RWPE2 (cell line): ENCODE results near the gene SMCO4.

Experiments used
- ATAC-seq: fragments of 200-7000 bp; cut with Tn5 transposase; 3 replicates; pipeline ENCODE4 v1.9.1; 2021; ENCODE audit warnings: low read depth
- DNase-seq: peaks from one replicate; pipeline ENCODE4 v3.0.0-alpha.2; 2020; ENCODE audit warnings: low spot score
- H3K27ac ChIP-seq: fragments of 450-650 bp; 2 replicates; pipeline ENCODE4 v1.5.1; 2017; ENCODE audit warnings: mild to moderate bottlenecking; ENCODE audit not compliant: poor library complexity, severe bottlenecking
- H3K27me3 ChIP-seq: fragments of 250-450 bp; sonication (Bioruptor Pico); 2 replicates; pipeline ENCODE4 v1.5.1; 2021; ENCODE audit warnings: mild to moderate bottlenecking, moderate library complexity; ENCODE audit not compliant: insufficient read depth, poor library complexity, severe bottlenecking
- H3K36me3 ChIP-seq: fragments of 250-450 bp; sonication (Bioruptor Pico); 2 replicates; pipeline ENCODE4 v1.5.1; 2020; ENCODE audit warnings: low read depth, mild to moderate bottlenecking, moderate library complexity
- H3K4me1 ChIP-seq: fragments of 250-450 bp; sonication (Bioruptor Pico); 2 replicates; pipeline ENCODE4 v1.5.1; 2021; ENCODE audit warnings: mild to moderate bottlenecking, moderate library complexity; ENCODE audit not compliant: insufficient read depth, poor library complexity, severe bottlenecking
- H3K4me3 ChIP-seq: fragments of 250-450 bp; sonication (Bioruptor Pico); 2 replicates; pipeline ENCODE4 v1.5.1; 2021; ENCODE audit warnings: mild to moderate bottlenecking, moderate library complexity; ENCODE audit not compliant: severe bottlenecking
- H3K9me3 ChIP-seq: fragments of 250-450 bp; sonication (Bioruptor Pico); 2 replicates; pipeline ENCODE4 v1.5.1; 2021; ENCODE audit warnings: mild to moderate bottlenecking, moderate library complexity; ENCODE audit not compliant: severe bottlenecking
- TF ChIP-seq, protein P1 (sequence below): fragments of 450-650 bp; IDR thresholded peaks from one replicate; pipeline ENCODE4 v1.5.1; 2017; ENCODE audit warnings: mild to moderate bottlenecking, moderate library complexity; ENCODE audit not compliant: poor library complexity, severe bottlenecking

The SMCO4 gene

DNA sequence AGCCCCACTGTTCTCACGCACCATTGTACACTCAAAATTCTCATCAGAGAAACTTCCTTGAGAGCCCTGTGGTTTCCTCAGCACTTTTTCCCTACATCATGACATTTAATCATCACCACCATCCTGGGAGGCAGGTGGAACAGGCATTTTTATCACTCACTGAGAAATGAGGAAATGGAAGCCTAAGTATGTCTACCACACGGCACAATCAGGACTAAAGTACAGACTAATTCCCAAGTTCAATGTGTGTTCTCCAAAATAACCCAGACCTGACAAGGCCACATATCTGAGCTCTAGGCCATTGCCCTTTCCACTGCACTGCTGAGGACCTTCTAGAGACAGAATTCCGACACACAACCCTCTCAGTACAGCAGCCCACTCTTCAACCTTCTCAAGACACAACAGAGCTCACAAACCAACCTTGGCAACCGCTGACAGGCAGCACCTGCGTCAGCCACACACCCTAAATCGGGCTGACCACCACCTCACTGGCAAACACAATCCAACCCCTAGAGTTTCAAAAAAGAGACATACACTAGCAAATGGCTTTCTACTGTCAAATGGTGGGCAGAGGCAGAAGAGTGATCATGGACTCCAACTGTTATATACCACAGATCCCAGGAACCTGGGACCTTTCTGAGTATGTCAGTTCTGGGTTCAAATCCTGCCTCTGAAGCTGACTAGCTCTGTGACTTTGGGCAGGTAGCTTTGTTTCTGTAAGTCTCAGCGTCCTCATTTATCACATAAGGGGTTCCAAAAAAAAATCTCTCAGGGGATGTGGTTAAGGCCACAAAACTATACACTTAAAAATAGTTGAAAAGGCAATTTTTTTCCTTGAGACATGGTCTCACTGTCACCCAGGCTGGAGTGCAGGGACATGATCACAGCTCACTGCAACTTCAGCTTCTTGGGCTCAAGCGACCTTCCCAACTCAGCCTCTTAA, 16.3 kb downstream of the SMCO4 start:
- Histone ChIP-seq H3K27ac (no peak overlapping the region), H3K36me3 (no peaks in the 10 kb centered on the region), H3K4me3 (no peak overlapping the region), H3K4me1 (no peaks in the 10 kb centered on the region), H3K9me3 (no peaks in the 10 kb centered on the region), H3K27me3 (no peaks in the 10 kb centered on the region)
- no peak for ATAC-seq
- TF ChIP-seq, protein P1, sequence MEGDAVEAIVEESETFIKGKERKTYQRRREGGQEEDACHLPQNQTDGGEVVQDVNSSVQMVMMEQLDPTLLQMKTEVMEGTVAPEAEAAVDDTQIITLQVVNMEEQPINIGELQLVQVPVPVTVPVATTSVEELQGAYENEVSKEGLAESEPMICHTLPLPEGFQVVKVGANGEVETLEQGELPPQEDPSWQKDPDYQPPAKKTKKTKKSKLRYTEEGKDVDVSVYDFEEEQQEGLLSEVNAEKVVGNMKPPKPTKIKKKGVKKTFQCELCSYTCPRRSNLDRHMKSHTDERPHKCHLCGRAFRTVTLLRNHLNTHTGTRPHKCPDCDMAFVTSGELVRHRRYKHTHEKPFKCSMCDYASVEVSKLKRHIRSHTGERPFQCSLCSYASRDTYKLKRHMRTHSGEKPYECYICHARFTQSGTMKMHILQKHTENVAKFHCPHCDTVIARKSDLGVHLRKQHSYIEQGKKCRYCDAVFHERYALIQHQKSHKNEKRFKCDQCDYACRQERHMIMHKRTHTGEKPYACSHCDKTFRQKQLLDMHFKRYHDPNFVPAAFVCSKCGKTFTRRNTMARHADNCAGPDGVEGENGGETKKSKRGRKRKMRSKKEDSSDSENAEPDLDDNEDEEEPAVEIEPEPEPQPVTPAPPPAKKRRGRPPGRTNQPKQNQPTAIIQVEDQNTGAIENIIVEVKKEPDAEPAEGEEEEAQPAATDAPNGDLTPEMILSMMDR: no peak
- DNase-seq: no peak

DNA sequence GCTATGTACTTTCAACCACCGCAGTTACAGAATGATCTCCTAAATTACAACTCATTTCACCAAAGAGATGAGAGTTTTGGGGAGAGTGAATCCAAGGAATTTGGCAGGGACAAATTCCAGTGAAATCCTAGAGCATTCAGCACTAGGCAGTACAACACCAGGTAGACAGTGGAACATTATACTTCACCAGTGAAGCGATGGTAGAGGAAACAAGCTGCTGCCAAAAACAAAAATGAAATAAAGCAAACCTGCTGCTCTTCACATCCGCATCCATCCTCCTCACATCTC, 16.9 kb downstream of the SMCO4 start:
- Histone ChIP-seq H3K27me3 (no peaks in the 10 kb centered on the region), H3K4me3 (no peak overlapping the region), H3K9me3 (no peaks in the 10 kb centered on the region), H3K4me1 (no peaks in the 10 kb centered on the region), H3K27ac (no peak overlapping the region), H3K36me3 (no peaks in the 10 kb centered on the region)
- DNase-seq (no peak), ATAC-seq (no peak)
- TF ChIP-seq, protein P1: no peak

DNA sequence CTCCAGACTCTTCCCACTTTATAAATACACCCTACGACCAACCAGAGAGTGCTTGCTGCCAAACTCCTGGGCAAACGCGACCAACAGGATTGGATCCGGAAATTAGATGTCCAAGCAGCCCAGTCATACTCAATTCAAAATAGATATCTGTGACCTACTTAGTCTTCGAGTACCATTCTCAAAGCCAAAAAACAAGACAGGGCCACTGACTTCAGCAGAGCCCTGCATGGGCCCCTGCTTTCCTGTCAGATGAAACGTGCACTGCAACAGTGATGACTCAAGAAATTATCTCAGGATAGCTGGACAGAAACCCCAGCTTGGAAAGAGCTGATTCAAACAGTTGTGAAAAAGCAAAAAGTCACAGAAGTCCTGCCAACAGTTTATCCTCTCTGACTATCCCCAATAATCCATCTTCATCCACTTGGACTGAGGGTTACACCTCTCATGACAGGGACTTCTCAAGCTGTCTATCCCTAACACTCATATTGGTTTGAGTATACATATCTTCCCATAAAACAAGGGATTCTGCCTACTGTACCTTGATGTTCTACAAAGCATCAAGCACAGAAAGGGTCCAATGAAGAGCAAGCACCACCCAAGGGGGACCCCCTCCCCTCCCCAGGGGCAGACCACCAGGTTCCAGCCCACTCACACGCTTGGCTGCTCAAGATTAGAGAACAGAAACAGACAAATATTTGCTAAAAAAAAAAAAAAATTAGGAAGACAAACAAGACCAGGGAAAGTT, 17.4 kb downstream of the SMCO4 start:
- H3K27me3 ChIP-seq: no peaks in the 10 kb centered on the region
- no peaks in the 10 kb centered on the region for H3K4me1 ChIP-seq
- H3K27ac ChIP-seq: no peak overlapping the region
- no peak for DNase-seq
- H3K36me3 ChIP-seq: no peaks in the 10 kb centered on the region
- no peak overlapping the region for H3K4me3 ChIP-seq
- ATAC-seq: no peak
- no peaks in the 10 kb centered on the region for H3K9me3 ChIP-seq
- TF ChIP-seq, protein P1: no peak

DNA sequence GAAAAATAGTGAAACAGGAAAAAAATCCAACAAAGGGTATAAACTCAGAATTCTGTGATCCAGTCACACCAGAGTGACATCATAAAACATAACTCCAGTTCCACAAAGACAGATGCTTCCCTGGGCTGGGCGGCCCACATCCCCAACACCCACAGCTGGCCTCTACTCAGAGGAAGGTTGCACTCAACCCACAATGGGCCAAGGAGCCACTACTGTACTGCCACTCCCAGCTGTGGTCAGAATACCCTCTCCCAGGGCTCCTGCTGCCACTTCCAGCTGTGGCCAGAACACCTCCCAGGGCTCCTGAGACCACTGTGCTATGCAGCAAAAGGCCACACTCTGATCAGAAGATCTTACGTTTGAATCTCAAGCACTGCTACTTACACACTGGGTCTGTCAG, 18.3 kb downstream of the SMCO4 start:
- Histone ChIP-seq H3K27me3 (no peaks in the 10 kb centered on the region), H3K4me1 (no peaks in the 10 kb centered on the region), H3K9me3 (no peaks in the 10 kb centered on the region), H3K36me3 (no peaks in the 10 kb centered on the region), H3K4me3 (no peak overlapping the region), H3K27ac (no peak overlapping the region)
- TF ChIP-seq, protein P1: no peak
- ATAC-seq: no peak
- DNase-seq: no peak

DNA sequence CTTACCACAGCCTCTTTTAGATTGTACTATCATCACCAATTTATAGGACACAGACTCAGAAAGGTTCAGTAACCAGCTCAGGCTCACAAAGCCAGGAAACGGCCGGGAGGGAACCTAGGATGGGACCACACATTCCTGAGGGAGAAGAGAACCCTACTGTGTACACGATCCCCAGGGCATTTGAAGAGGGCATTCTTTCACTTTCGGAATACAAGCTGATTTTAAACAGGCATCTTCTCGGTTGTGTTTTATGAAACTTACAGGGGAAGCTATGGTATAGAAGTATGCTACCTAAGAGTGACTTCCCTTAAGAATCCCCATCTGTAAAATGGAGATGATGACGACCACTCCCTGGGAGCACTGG, 19.0 kb downstream of the SMCO4 start:
- no peak overlapping the region for H3K27ac ChIP-seq
- TF ChIP-seq, protein P1: no peak
- no peak for ATAC-seq
- H3K27me3 ChIP-seq: no peaks in the 10 kb centered on the region
- no peaks in the 10 kb centered on the region for H3K4me1 ChIP-seq
- H3K36me3 ChIP-seq: no peaks in the 10 kb centered on the region
- no peak for DNase-seq
- no peaks in the 10 kb centered on the region for H3K9me3 ChIP-seq
- H3K4me3 ChIP-seq: no peak overlapping the region
